Mesendoderm (in vitro differentiated cells): ENCODE data around the gene PLOD1.

Experiments
- DNase-seq: peaks from one replicate; pipeline ENCODE4 v3.0.0; 2013
- H2AK5ac ChIP-seq: 2 replicates; pipeline ENCODE4 v1.6.1; 2013; ENCODE audit warnings: low read length, inconsistent platforms
- H2BK120ac ChIP-seq: 2 replicates; pipeline ENCODE4 v1.6.1; 2013; ENCODE audit warnings: low read depth, mild to moderate bottlenecking, low read length, moderate library complexity, mixed read lengths
- H2BK15ac ChIP-seq: replicated peaks from 2 replicates; pipeline ENCODE4 v1.6.1; 2013; ENCODE audit warnings: low read depth, mild to moderate bottlenecking, moderate library complexity
- H2BK5ac ChIP-seq: 2 replicates; pipeline ENCODE4 v1.6.1; 2013; ENCODE audit warnings: low read length, inconsistent platforms
- H3K18ac ChIP-seq: 2 replicates; pipeline ENCODE4 v1.6.1; 2013; ENCODE audit warnings: mild to moderate bottlenecking, low read length, mixed read lengths
- H3K23ac ChIP-seq: one replicate; pipeline ENCODE4 v1.6.1; 2013; ENCODE audit warnings: low read length
- H3K27ac ChIP-seq: 2 replicates; pipeline ENCODE4 v1.5.1; 2013; ENCODE audit warnings: low read depth, mild to moderate bottlenecking, inconsistent platforms, low read length, moderate library complexity
- H3K27me3 ChIP-seq: 2 replicates; pipeline ENCODE4 v1.6.1; 2013; ENCODE audit warnings: low read length, control low read depth, mild to moderate bottlenecking, inconsistent platforms; ENCODE audit not compliant: insufficient read depth, poor library complexity
- H3K36me3 ChIP-seq: 2 replicates; pipeline ENCODE4 v1.6.1; 2013; ENCODE audit warnings: low read length, inconsistent platforms; ENCODE audit not compliant: control insufficient read depth, insufficient read depth
- H3K4ac ChIP-seq: one replicate; pipeline ENCODE4 v1.6.1; 2013; ENCODE audit warnings: low read depth, mild to moderate bottlenecking, low read length, moderate library complexity
- H3K4me1 ChIP-seq: 2 replicates; pipeline ENCODE4 v1.6.1; 2013; ENCODE audit warnings: low read depth, low read length, inconsistent platforms; ENCODE audit not compliant: control insufficient read depth
- H3K4me2 ChIP-seq: 2 replicates; pipeline ENCODE4 v1.6.1; 2013; ENCODE audit warnings: low read length
- H3K4me3 ChIP-seq: 2 replicates; pipeline ENCODE4 v1.5.1; 2013; ENCODE audit warnings: mild to moderate bottlenecking, low read length
- H3K56ac ChIP-seq: one replicate; pipeline ENCODE4 v1.6.1; 2013; ENCODE audit warnings: low read length
- H3K79me1 ChIP-seq: 2 replicates; pipeline ENCODE4 v1.6.1; 2013; ENCODE audit warnings: low read length, inconsistent platforms
- H3K79me2 ChIP-seq: 2 replicates; pipeline ENCODE4 v1.6.1; 2013; ENCODE audit warnings: mild to moderate bottlenecking, low read length; ENCODE audit not compliant: control insufficient read depth, insufficient read depth
- H3K9ac ChIP-seq: 2 replicates; pipeline ENCODE4 v1.6.1; 2013; ENCODE audit warnings: low read length, inconsistent platforms
- H4K5ac ChIP-seq: one replicate; pipeline ENCODE4 v1.6.1; 2013; ENCODE audit warnings: low read length
- H4K8ac ChIP-seq: one replicate; pipeline ENCODE4 v1.6.1; 2013; ENCODE audit warnings: low read depth, mild to moderate bottlenecking, control low read depth, low read length, moderate library complexity
- WGBS: extraction: QIAGEN DNeasy Blood & Tissue Kit; methylation state at CpG from one replicate; pipeline ENCODE4 v1.1.7; 2013; ENCODE audit warnings: low lambda C conversion rate, missing lambda C conversion rate; ENCODE audit not compliant: insufficient coverage; ENCODE audit errors: extremely low coverage; 5-methylcytosine and 5-hydroxymethylcytosine counted together

Gene PLOD1

DNA sequence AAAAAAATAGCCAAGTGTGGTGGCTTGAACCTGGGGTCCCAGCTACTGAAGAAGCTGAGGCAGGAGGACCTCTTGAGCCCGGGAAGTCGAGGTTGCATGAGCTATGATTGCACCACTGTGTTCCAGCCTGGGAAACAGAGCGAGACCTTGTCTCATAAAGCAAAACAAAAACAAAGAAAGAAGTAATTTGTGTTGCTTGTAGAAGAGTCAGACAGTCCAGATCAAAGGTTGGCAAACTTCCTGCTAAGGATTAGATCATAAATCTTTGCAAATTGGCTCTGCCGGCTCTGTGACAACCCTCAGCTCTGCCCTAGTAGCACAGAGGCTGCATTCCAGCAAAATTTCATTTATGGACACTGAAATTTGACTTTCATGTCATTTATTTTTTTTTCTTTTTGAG, 26.7 kb downstream of the PLOD1 start:
- no peaks in the 10 kb centered on the region for H3K79me2 ChIP-seq
- no peak overlapping the region for H2BK5ac ChIP-seq
- H3K4me1 ChIP-seq: no peaks in the 10 kb centered on the region
- H2BK15ac ChIP-seq: no peak overlapping the region
- H3K79me1 ChIP-seq: no peaks in the 10 kb centered on the region
- H3K18ac ChIP-seq: no peak overlapping the region
- no peak overlapping the region for H2AK5ac ChIP-seq
- H3K4ac ChIP-seq: no peak overlapping the region
- no peak overlapping the region for H3K4me3 ChIP-seq
- DNase-seq: no peak
- H3K56ac ChIP-seq: no peak overlapping the region
- peaks cover 19% of the 10 kb centered on the region for H3K36me3 ChIP-seq
- no peak overlapping the region for H4K8ac ChIP-seq
- no peak overlapping the region for H4K5ac ChIP-seq
- no CpG with 5 or more reads among the region's 4 CpGs for WGBS
- no peaks in the 10 kb centered on the region for H3K27me3 ChIP-seq
- no peak overlapping the region for H2BK120ac ChIP-seq
- no peak overlapping the region for H3K27ac ChIP-seq
- no peak overlapping the region for H3K23ac ChIP-seq
- no peak overlapping the region for H3K4me2 ChIP-seq
- H3K9ac ChIP-seq: no peak overlapping the region

GRCh38 chr1:11963622-11964021, 29.1 kb downstream of the PLOD1 start:
- no peak overlapping the region for H4K5ac ChIP-seq
- H3K4me1 ChIP-seq: no peaks in the 10 kb centered on the region
- no peak overlapping the region for H3K9ac ChIP-seq
- no peak overlapping the region for H3K4me3 ChIP-seq
- H3K4me2 ChIP-seq: no peak overlapping the region
- H3K18ac ChIP-seq: no peak overlapping the region
- no peak overlapping the region for H2BK5ac ChIP-seq
- no peaks in the 10 kb centered on the region for H3K79me2 ChIP-seq
- no peaks in the 10 kb centered on the region for H3K79me1 ChIP-seq
- DNase-seq: no peak
- WGBS: no CpG with 5 or more reads among the region's 3 CpGs
- peaks cover 15% of the 10 kb centered on the region for H3K36me3 ChIP-seq
- no peak overlapping the region for H3K4ac ChIP-seq
- H2BK15ac ChIP-seq: no peak overlapping the region
- no peak overlapping the region for H3K27ac ChIP-seq
- H3K56ac ChIP-seq: no peak overlapping the region
- no peak overlapping the region for H3K23ac ChIP-seq
- H2BK120ac ChIP-seq: no peak overlapping the region
- no peak overlapping the region for H2AK5ac ChIP-seq
- no peak overlapping the region for H4K8ac ChIP-seq
- H3K27me3 ChIP-seq: no peaks in the 10 kb centered on the region

DNA sequence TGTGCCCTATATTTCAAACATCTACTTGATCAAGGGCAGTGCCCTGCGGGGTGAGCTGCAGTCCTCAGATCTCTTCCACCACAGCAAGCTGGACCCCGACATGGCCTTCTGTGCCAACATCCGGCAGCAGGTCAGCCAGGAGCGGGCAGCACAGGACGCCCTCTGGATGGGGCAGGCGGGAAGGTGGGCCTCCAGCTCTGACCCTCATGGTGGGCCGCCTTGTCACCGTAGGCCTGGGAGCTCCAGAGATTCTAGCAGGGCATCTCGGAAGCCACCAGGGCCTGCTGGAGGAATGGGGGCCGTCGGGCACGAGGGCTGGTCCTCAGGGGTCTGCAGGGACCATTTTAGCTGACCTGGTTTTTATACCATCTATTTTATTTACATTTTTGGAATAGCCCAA, 30.1 kb downstream of the PLOD1 start:
- H2AK5ac ChIP-seq: no peak overlapping the region
- no peaks in the 10 kb centered on the region for H3K27me3 ChIP-seq
- H2BK120ac ChIP-seq: no peak overlapping the region
- H3K27ac ChIP-seq: no peak overlapping the region
- no peak overlapping the region for H3K4me2 ChIP-seq
- no CpG with 5 or more reads among the region's 12 CpGs for WGBS
- H3K79me1 ChIP-seq: no peaks in the 10 kb centered on the region
- H3K79me2 ChIP-seq: no peaks in the 10 kb centered on the region
- H4K8ac ChIP-seq: no peak overlapping the region
- H3K18ac ChIP-seq: no peak overlapping the region
- H3K56ac ChIP-seq: no peak overlapping the region
- no peak for DNase-seq
- H3K4ac ChIP-seq: no peak overlapping the region
- no peaks in the 10 kb centered on the region for H3K4me1 ChIP-seq
- no peak overlapping the region for H3K23ac ChIP-seq
- H3K36me3 ChIP-seq: peaks cover 16% of the 10 kb centered on the region
- no peak overlapping the region for H3K4me3 ChIP-seq
- no peak overlapping the region for H2BK15ac ChIP-seq
- H2BK5ac ChIP-seq: no peak overlapping the region
- H4K5ac ChIP-seq: no peak overlapping the region
- no peak overlapping the region for H3K9ac ChIP-seq

DNA sequence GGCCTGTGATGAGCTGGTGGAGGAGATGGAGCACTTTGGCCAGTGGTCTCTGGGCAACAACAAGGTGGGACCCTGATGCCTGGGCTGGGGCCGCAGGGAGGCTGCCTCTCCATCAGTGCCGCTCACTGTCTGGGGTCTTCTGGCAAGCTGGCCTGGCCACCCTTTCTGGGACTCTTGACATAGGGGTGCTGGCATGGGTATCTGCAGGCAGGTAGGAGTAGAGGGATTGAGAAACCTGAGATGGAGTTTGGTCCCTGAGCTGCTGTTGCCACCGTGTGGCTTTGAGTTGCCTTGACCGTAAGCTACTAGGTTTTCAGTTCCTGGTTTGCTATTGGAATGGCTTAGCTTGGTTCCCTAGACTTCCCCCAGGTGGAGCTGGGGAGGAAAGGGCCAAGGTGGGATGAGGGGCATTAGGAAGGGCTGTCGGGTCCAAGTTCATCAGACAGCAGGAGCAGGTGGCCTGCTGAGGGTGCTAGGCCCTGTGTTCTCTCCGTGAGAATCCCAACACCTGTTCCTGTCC, 32.6 kb downstream of the PLOD1 start:
- Histone ChIP-seq H3K27ac (no peak overlapping the region), H2AK5ac (no peak overlapping the region), H3K36me3 (peaks cover 16% of the 10 kb centered on the region), H3K27me3 (no peaks in the 10 kb centered on the region), H3K4me2 (no peak overlapping the region), H3K4me1 (no peaks in the 10 kb centered on the region), H3K79me1 (no peaks in the 10 kb centered on the region), H3K9ac (no peak overlapping the region), H4K5ac (no peak overlapping the region), H3K79me2 (no peaks in the 10 kb centered on the region), H3K4me3 (no peak overlapping the region), H2BK15ac (no peak overlapping the region), H2BK120ac (no peak overlapping the region), H3K23ac (no peak overlapping the region), H3K4ac (no peak overlapping the region), H2BK5ac (no peak overlapping the region), H3K18ac (no peak overlapping the region), H3K56ac (no peak overlapping the region), H4K8ac (no peak overlapping the region)
- peak; percentile 96 for DNase-seq
- no CpG with 5 or more reads among the region's 6 CpGs for WGBS

DNA sequence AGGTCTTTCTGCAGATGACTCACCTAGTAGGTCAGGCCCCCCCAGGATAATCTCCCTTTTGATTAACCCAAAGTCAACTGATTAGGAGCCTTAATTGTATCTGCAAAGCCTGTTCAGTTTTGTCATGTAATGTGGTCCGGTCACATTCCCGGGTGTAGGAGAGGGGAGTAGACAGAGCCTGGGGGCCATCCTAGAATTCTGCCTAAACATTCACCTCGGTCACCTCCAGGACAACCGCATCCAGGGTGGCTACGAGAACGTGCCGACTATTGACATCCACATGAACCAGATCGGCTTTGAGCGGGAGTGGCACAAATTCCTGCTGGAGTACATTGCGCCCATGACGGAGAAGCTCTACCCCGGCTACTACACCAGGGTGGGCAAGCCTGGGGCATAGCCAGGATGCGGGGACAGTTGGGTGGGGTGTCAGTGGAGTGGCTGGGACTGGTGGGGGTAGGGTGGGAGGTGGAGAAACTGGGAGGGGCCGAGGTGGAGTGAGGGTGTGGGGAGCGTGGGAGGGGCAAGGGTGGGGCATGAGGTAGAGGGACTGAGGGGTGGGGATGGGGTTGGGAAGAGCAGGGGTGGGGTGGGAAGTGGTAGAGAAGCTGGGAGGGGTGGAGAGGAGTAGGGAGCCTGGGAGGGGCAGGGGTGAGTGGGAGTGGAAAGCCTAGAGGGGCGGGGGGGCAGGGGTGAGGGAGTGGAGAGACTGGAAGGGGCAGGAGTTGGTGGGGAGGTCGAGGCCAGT, 36.1 kb downstream of the PLOD1 start:
- H4K8ac ChIP-seq: no peak overlapping the region
- H3K23ac ChIP-seq: no peak overlapping the region
- H3K9ac ChIP-seq: no peak overlapping the region
- H3K4me1 ChIP-seq: no peaks in the 10 kb centered on the region
- no peak overlapping the region for H2BK15ac ChIP-seq
- H4K5ac ChIP-seq: no peak overlapping the region
- no peaks in the 10 kb centered on the region for H3K79me1 ChIP-seq
- H3K36me3 ChIP-seq: peaks cover 8% of the 10 kb centered on the region
- no peak overlapping the region for H2BK5ac ChIP-seq
- H3K18ac ChIP-seq: no peak overlapping the region
- DNase-seq: no peak
- no peak overlapping the region for H2AK5ac ChIP-seq
- no peak overlapping the region for H3K27ac ChIP-seq
- H3K4ac ChIP-seq: no peak overlapping the region
- no CpG with 5 or more reads among the region's 17 CpGs for WGBS
- H3K79me2 ChIP-seq: no peaks in the 10 kb centered on the region
- H3K56ac ChIP-seq: no peak overlapping the region
- no peak overlapping the region for H3K4me3 ChIP-seq
- H3K4me2 ChIP-seq: no peak overlapping the region
- H3K27me3 ChIP-seq: no peaks in the 10 kb centered on the region
- H2BK120ac ChIP-seq: no peak overlapping the region

DNA sequence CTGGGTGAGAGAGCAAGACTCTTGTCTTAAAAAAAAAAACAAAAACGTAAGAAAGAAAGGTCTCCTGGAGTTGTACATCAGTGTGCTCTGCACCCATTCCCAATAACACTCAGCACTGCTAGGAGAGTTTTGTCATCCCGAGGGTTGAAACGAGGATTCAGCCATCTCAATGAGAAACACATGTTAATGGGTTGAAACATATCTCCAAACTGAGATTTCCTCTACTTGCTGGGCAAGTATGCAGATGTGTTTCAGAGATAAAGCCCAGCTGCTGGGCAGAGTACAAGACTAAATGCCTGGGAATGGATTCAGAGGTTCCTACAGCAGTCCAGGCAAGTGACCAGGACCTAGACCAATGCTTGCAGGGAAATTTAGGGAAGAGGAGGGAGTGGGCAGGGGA, 43.1 kb downstream of the PLOD1 start:
- Histone ChIP-seq H3K4ac (no peak overlapping the region), H2AK5ac (no peak overlapping the region), H3K18ac (no peak overlapping the region), H3K27ac (no peak overlapping the region), H2BK120ac (no peak overlapping the region), H3K4me1 (no peaks in the 10 kb centered on the region), H3K23ac (no peak overlapping the region), H4K5ac (no peak overlapping the region), H3K4me2 (no peak overlapping the region), H3K79me1 (peaks cover 13% of the 10 kb centered on the region), H3K56ac (no peak overlapping the region), H3K9ac (no peak overlapping the region), H4K8ac (no peak overlapping the region), H3K4me3 (no peak overlapping the region), H2BK15ac (no peak overlapping the region), H3K36me3 (peaks cover 5% of the 10 kb centered on the region), H2BK5ac (no peak overlapping the region), H3K79me2 (peaks cover 19% of the 10 kb centered on the region), H3K27me3 (no peaks in the 10 kb centered on the region)
- DNase-seq: no peak
- WGBS: no CpG with 5 or more reads among the region's 3 CpGs
